Measurements from ENCODE around the gene GADD45A.
"Not testable (repeated sequence)": the region's sequence is repeated elsewhere in the genome, so short reads cannot be mapped to it uniquely, and the experiment has no call there.

Gene GADD45A

DNA sequence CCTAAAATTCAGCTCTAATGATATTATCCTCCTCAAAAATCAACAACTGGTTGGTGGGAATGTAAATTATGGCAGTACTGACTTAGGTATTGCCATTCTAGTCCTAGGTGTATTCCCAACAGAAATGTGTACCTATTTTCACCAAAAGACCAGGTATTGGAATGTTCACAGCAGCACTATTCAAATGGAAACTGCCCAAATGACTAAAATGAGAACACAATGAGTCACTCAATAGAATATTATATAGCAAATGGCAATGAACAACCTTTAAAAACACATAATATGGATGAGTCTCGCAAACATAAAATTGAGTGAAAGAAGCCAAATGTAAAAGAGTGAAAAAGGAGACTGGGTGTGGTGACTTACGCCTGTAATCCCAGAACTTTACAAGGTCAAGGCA, 44.9 kb downstream of the GADD45A start:
- DNase-seq (ENCODE audit: extremely low read depth, insufficient read length) = no peak
- Histone ChIP-seq H3K36me3 (ENCODE audit: control insufficient read depth, insufficient read depth, low read length) (no peaks in the 10 kb centered on the region), H3K27me3 (replicated peaks; ENCODE audit: control insufficient read depth, insufficient read depth, low read length) (no peaks in the 10 kb centered on the region), H3K4me3 (replicated peaks; ENCODE audit: low read depth, low read length) (no peak overlapping the region)
- TF ChIP-seq, protein P1, sequence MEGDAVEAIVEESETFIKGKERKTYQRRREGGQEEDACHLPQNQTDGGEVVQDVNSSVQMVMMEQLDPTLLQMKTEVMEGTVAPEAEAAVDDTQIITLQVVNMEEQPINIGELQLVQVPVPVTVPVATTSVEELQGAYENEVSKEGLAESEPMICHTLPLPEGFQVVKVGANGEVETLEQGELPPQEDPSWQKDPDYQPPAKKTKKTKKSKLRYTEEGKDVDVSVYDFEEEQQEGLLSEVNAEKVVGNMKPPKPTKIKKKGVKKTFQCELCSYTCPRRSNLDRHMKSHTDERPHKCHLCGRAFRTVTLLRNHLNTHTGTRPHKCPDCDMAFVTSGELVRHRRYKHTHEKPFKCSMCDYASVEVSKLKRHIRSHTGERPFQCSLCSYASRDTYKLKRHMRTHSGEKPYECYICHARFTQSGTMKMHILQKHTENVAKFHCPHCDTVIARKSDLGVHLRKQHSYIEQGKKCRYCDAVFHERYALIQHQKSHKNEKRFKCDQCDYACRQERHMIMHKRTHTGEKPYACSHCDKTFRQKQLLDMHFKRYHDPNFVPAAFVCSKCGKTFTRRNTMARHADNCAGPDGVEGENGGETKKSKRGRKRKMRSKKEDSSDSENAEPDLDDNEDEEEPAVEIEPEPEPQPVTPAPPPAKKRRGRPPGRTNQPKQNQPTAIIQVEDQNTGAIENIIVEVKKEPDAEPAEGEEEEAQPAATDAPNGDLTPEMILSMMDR (IDR thresholded peaks at IDR 0.05; ENCODE audit: insufficient read depth, low read length, poor library complexity, severe bottlenecking) = no peak

DNA sequence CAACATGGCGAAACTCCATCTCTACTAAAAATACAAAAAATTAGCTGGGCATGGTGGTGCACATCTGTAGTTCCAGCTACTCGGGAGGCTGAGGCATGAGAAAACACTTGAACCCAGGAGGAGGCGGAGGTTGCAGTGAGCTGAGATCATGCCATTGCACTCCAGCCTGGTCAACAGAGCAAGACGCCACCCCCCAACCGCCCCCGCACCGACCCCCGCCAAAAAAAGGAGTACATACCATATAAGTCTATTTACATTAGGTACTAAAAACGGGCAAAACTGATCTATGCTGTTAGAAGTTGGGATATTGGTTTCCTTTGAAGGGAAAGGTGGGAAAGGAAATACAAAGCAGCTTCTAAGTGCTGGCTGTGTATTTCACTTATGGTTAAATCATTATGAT, 45.3 kb downstream of the GADD45A start:
- not testable (repeated sequence) for H3K4me3 ChIP-seq (replicated peaks; ENCODE audit: low read depth, low read length); H3K36me3 ChIP-seq (ENCODE audit: control insufficient read depth, insufficient read depth, low read length); H3K27me3 ChIP-seq (replicated peaks; ENCODE audit: control insufficient read depth, insufficient read depth, low read length); DNase-seq (ENCODE audit: extremely low read depth, insufficient read length)

DNA sequence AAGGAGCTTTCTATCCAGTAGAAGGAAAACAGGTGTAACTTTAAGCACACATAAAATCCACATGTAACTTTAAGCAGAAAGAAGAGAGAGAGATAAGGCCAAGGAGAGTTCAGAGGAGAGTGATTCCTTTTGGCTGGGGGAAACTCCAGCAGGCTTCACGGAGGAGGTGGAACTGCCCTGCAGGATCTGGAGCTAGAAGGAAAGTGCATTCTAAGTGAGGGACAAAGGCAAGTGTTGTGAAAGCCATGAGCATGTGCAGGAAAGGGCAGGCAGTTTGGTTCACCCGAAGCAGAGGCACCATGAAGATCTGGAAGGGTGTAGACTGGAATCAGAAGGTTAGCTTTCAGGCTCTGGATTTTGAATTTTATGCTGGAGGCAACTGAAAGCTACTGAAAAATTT, 46.3 kb downstream of the GADD45A start:
- DNase-seq (ENCODE audit: extremely low read depth, insufficient read length) = no peak
- H3K4me3 ChIP-seq (replicated peaks; ENCODE audit: low read depth, low read length) = no peak overlapping the region
- TF ChIP-seq, protein P1 (IDR thresholded peaks at IDR 0.05; ENCODE audit: insufficient read depth, low read length, poor library complexity, severe bottlenecking) = no peak

DNA sequence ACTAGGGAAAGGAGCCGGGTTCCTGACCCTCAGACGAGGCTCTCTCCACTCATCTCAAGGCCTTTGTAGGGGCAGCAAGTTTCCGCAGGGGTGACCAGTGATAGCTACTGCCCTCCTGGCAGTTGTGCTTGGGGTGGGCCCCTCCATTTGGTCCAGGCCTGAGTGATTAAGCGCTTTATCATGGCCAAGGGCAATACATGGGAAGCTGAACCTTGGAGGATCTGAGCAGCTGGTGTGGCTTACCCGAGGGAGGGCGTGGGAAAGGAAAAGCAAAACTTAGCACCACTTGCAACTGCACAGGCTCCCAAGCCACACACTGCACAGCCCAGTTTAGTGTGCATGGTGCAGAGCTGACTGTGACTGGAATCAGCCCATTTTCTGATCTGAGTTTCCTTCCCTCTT, 47.8 kb downstream of the GADD45A start:
- Histone ChIP-seq H3K4me3 (replicated peaks; ENCODE audit: low read depth, low read length) (no peak overlapping the region), H3K27me3 (replicated peaks; ENCODE audit: control insufficient read depth, insufficient read depth, low read length) (no peaks in the 10 kb centered on the region), H3K36me3 (ENCODE audit: control insufficient read depth, insufficient read depth, low read length) (no peaks in the 10 kb centered on the region)
- DNase-seq (ENCODE audit: extremely low read depth, insufficient read length) = no peak
- TF ChIP-seq, protein P1 (IDR thresholded peaks at IDR 0.05; ENCODE audit: insufficient read depth, low read length, poor library complexity, severe bottlenecking) = no peak

More for the DNA sequence above, 46.3 kb downstream of the GADD45A start:
- no peaks in the 10 kb centered on the region for H3K27me3 ChIP-seq (replicated peaks; ENCODE audit: control insufficient read depth, insufficient read depth, low read length)
- H3K36me3 ChIP-seq (ENCODE audit: control insufficient read depth, insufficient read depth, low read length) = no peaks in the 10 kb centered on the region

DNA sequence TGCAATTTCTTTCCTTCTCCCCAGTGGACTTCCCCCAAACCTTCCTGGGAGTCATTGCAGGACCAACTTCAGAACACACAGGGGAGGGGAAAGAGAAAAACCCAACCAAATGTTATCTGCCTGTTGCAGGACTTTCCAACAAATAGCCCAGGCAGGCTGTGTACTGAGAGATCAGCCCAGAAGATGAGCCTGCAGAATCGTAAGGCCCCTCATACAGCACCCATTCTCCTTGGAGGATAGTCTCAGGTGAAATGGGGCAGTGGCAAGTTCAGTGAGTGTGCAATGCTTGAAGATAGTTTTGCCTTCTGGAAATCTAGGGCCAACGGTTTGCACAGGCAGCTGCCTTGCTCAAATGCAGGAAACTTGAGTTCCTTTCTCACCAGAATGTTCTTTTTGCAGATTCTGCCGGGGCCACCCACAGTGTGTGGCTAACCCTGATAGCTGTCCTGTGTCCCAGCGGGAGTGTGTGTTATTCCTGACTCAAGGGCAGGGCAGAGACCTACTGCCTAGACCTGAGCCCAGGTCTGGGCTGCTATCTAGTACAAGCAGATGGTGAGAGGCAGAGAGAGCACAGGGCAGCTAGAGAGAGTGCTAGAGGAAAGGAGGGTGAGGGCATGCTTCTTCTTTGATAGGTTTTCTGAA, 48.8 kb downstream of the GADD45A start:
- Histone ChIP-seq H3K27me3 (replicated peaks; ENCODE audit: control insufficient read depth, insufficient read depth, low read length) (no peaks in the 10 kb centered on the region), H3K4me3 (replicated peaks; ENCODE audit: low read depth, low read length) (no peak overlapping the region), H3K36me3 (ENCODE audit: control insufficient read depth, insufficient read depth, low read length) (no peaks in the 10 kb centered on the region)
- no peak for DNase-seq (ENCODE audit: extremely low read depth, insufficient read length)
- TF ChIP-seq, protein P1 (IDR thresholded peaks at IDR 0.05; ENCODE audit: insufficient read depth, low read length, poor library complexity, severe bottlenecking) = no peak

DNA sequence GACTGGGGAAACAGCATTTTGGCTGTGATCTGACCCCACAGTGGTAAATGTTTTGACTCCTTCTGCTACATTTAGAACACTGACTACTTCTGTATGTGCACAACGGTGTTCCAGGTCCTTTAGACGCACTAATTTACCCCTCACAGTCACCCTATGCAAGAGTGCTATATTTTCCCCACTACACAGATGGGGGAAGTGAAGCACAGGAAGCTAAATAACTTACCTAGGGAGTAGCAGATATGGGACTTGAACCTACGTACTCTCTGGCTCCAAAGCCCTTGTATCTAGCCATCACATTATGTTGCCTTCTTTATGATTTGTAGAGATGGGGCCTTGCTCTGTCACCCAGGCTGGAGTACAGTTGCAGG, 49.3 kb downstream of the GADD45A start:
- no peak overlapping the region for H3K4me3 ChIP-seq (replicated peaks; ENCODE audit: low read depth, low read length)
- H3K36me3 ChIP-seq (ENCODE audit: control insufficient read depth, insufficient read depth, low read length) = no peaks in the 10 kb centered on the region
- DNase-seq (ENCODE audit: extremely low read depth, insufficient read length) = no peak
- H3K27me3 ChIP-seq (replicated peaks; ENCODE audit: control insufficient read depth, insufficient read depth, low read length) = no peaks in the 10 kb centered on the region
- TF ChIP-seq, protein P1 (IDR thresholded peaks at IDR 0.05; ENCODE audit: insufficient read depth, low read length, poor library complexity, severe bottlenecking) = no peak
